HG02970 (cell line): ENCODE results near the gene EBLN2.

ENCODE experiments used
- ATAC-seq: cut with Tn5 transposase; IDR thresholded peaks from one replicate; pipeline ENCODE4 v1.9.1; 2021; ENCODE audit warnings: mild to moderate bottlenecking, moderate library complexity, moderate number of reproducible peaks; ENCODE audit not compliant: unreplicated experiment, low FRiP score

The EBLN2 gene

GRCh38 chr3:73061416-73061815, at the start of gene EBLN2:
EBLN2 (plus strand) TSS chr3:73061659; CDS start chr3:73062082, 423 bp downstream.
- ATAC-seq = no peak

GRCh38 chr3:73018298-73018697, 43.2 kb upstream of the EBLN2 start:
- no peak for ATAC-seq

GRCh38 chr3:73018790-73019441, 42.5 kb upstream of the EBLN2 start:
- no peak for ATAC-seq

- no peak for ATAC-seq
Observed at GRCh38 chr3:73021301-73021835, 40.1 kb upstream of the EBLN2 start.

GRCh38 chr3:73024836-73025235, 36.6 kb upstream of the EBLN2 start:
- ATAC-seq = no peak

- ATAC-seq = no peak
Observed at GRCh38 chr3:73026111-73026759, 35.2 kb upstream of the EBLN2 start.

- no peak for ATAC-seq
Observed at GRCh38 chr3:73026760-73027113, 34.7 kb upstream of the EBLN2 start.

GRCh38 chr3:73028803-73029202, 32.7 kb upstream of the EBLN2 start:
- ATAC-seq = no peak

- ATAC-seq = no peak
Observed at GRCh38 chr3:73029321-73029796, 32.1 kb upstream of the EBLN2 start.

GRCh38 chr3:73030073-73030597, 31.3 kb upstream of the EBLN2 start:
- no peak for ATAC-seq

- no peak for ATAC-seq
Observed at GRCh38 chr3:73031573-73032103, 29.8 kb upstream of the EBLN2 start.

GRCh38 chr3:73036694-73037591, 24.5 kb upstream of the EBLN2 start:
- no peak for ATAC-seq

- ATAC-seq = no peak
Observed at GRCh38 chr3:73041537-73041936, 19.9 kb upstream of the EBLN2 start.

- ATAC-seq = no peak
Observed at GRCh38 chr3:73043414-73043813, 18.0 kb upstream of the EBLN2 start.

GRCh38 chr3:73045391-73045790, 16.1 kb upstream of the EBLN2 start:
- no peak for ATAC-seq

- ATAC-seq = no peak
Observed at GRCh38 chr3:73046195-73046594, 15.3 kb upstream of the EBLN2 start.

GRCh38 chr3:73049319-73049718, 12.1 kb upstream of the EBLN2 start:
- no peak for ATAC-seq

GRCh38 chr3:73052857-73053256, 8.6 kb upstream of the EBLN2 start:
- ATAC-seq = no peak

- no peak for ATAC-seq
Observed at GRCh38 chr3:73055583-73055982, 5.9 kb upstream of the EBLN2 start.

GRCh38 chr3:73056014-73056844, 5.2 kb upstream of the EBLN2 start:
- ATAC-seq = no peak
